Hematopoietic multipotent progenitor cell treated with erythropoietin and hydrocortisone succinate and interleukin-3 and kit ligand, for 4 days (in vitro differentiated cells): Measurements from ENCODE around the gene CHURC1.
"Not testable (repeated sequence)": the region's sequence is repeated elsewhere in the genome, so short reads cannot be mapped to it uniquely, and the experiment has no call there.

Experiments
- DNase-seq: peaks from one replicate; pipeline ENCODE4 v3.0.0-alpha.2; 2015

The CHURC1 gene

GRCh38 chr14:64912261-64912660 lies 2.0 kb upstream of the CHURC1 start:
- peak; percentile 91 for DNase-seq

GRCh38 chr14:64913477-64913876 lies 778 bp upstream of the CHURC1 start:
- DNase-seq = not testable (repeated sequence)

GRCh38 chr14:64915029-64915424 lies 772 bp downstream of the CHURC1 start:
- DNase-seq = no peak

GRCh38 chr14:64915797-64916196 lies 1.5 kb downstream of the CHURC1 start:
- DNase-seq = peak; percentile 65

- DNase-seq = no peak
These were observed 4.0 kb downstream of the CHURC1 start for GRCh38 chr14:64918216-64918615.

- no peak for DNase-seq
These were observed 5.0 kb downstream of the CHURC1 start for GRCh38 chr14:64919215-64919614.

GRCh38 chr14:64919618-64920017 lies 5.4 kb downstream of the CHURC1 start:
- no peak for DNase-seq

GRCh38 chr14:64920465-64920864 lies 6.2 kb downstream of the CHURC1 start:
- DNase-seq = no peak

- no peak for DNase-seq
These were observed 8.8 kb downstream of the CHURC1 start for GRCh38 chr14:64923015-64923414.

- DNase-seq = peak; percentile 66
These were observed 12.2 kb downstream of the CHURC1 start for GRCh38 chr14:64926398-64926995.

GRCh38 chr14:64927031-64927430 lies 12.8 kb downstream of the CHURC1 start:
- no peak for DNase-seq

- DNase-seq = no peak
These were observed 14.2 kb downstream of the CHURC1 start for GRCh38 chr14:64928239-64929013.

- no peak for DNase-seq
These were observed 14.7 kb downstream of the CHURC1 start for GRCh38 chr14:64929014-64929359.

- no peak for DNase-seq
These were observed 16.0 kb downstream of the CHURC1 start for GRCh38 chr14:64930085-64930843.

GRCh38 chr14:64931123-64931522 lies 16.9 kb downstream of the CHURC1 start:
- no peak for DNase-seq

GRCh38 chr14:64932231-64932630 lies 18.0 kb downstream of the CHURC1 start:
- no peak for DNase-seq

GRCh38 chr14:64934338-64934929 lies 20.2 kb downstream of the CHURC1 start:
- no peak for DNase-seq

GRCh38 chr14:64935508-64935907 lies 21.3 kb downstream of the CHURC1 start:
- DNase-seq = no peak

- no peak for DNase-seq
These were observed 23.0 kb downstream of the CHURC1 start for GRCh38 chr14:64937171-64937820.

GRCh38 chr14:64937821-64938193 lies 23.6 kb downstream of the CHURC1 start:
- no peak for DNase-seq

GRCh38 chr14:64938972-64939816 lies 24.9 kb downstream of the CHURC1 start:
- DNase-seq = no peak

- DNase-seq = no peak
These were observed 25.5 kb downstream of the CHURC1 start for GRCh38 chr14:64939817-64940190.
